NK-92 (cell line): Measurements from ENCODE around the gene CARD10.
"Not testable (repeated sequence)": the region's sequence is repeated elsewhere in the genome, so short reads cannot be mapped to it uniquely, and the experiment has no call there.

Source experiments
- DNase-seq: peaks from one replicate; lab custom pipeline; 2025; ENCODE audit not compliant: unreplicated experiment; lab: John Stamatoyannopoulos, UW

CARD10 gene

GRCh38 chr22:37527081-37527752 is 8.0 kb upstream of the CARD10 start:
- DNase-seq: not testable (repeated sequence)

DNA sequence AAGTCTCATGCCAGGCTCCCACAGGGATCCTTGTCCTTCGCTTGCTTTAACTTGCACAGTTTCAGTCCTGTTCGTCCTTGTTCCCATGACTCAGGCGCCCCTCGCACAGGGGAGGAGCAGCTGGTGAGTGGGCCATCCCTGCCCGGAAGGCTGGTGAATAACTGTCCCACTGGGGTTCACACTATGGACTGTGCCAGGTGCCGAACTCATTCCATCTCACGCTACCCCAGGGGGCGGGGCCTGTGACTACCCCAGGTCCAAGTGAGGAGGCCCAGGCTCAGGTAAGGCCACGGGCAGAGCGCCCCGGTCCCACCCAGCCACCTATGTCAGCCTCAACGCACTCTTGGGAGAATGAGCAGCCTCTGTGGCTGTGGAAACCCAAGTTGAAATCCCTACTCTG is 7.2 kb upstream of the CARD10 start:
- DNase-seq: no peak

GRCh38 chr22:37525746-37526350 is 6.6 kb upstream of the CARD10 start:
- DNase-seq: no peak

- DNase-seq: no peak
Measured at GRCh38 chr22:37525073-37525745, 6.0 kb upstream of the CARD10 start.

- no peak for DNase-seq
Measured at GRCh38 chr22:37522482-37522881, 3.3 kb upstream of the CARD10 start.

DNA sequence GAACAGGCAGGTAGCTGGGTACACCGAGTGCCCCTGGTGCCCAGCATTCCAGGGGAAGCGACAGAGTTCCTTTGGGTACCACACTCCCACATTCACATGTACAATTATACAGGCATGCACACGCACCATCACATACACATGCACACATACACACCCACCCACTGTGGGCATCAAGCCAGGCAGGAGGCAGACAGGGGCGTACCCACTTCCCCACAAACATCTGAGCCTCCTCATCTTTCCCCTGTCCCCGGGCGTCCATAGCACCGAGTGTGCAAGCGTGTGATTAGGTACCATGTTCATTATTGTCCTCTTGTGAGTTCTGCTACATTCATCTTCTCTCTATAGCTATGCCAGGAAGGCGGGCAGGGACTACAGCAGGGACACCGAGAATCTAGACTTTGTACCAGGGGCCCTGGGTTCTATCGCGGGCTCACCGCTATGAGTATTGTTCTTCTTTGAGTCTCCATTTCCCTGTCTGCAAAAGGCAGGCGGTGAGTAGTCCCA is 2.1 kb upstream of the CARD10 start:
- DNase-seq: no peak

- no peak for DNase-seq
Measured at GRCh38 chr22:37520776-37521191, 1.6 kb upstream of the CARD10 start.

DNA sequence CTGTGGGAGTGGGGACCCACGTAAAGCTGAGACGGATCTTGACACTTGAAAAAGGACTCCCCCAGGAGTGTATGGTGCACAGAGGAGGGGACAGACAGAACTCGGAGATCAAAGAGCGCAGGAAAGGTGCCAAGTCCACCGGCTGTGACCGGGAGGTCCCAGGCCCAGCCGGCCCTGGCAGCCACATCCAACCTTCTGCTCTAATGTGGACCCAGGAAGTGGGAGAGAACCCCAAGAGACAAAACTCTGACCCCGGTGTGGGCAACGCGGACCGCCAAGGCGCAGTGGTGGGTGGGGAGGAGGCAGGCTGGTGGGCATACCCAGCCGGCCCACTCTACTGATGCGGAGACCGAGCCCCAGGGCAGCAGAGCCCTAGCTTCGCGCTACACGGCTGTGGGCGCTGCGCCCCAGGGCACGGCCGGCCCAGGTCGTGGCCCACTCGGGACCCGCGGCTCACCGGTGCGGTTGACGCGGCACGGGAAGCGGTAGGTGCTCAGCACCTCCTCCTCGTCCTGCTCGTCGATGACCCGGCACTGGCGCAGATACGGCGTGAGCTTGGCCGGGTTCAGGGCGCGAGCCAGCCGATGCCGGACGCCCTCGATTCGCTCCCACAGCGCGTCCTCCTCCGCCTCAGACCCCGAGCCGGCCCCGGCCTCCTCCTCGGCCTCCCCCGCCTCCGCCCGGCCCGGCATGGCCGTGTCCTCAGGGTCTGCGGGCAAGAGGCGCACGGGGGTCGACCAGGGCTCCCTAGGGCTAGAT is 527 bp downstream of the CARD10 start:
- no peak for DNase-seq

GRCh38 chr22:37517826-37518450 is 1.3 kb downstream of the CARD10 start:
- no peak for DNase-seq

GRCh38 chr22:37516456-37516855 is 2.8 kb downstream of the CARD10 start:
- DNase-seq: no peak

DNA sequence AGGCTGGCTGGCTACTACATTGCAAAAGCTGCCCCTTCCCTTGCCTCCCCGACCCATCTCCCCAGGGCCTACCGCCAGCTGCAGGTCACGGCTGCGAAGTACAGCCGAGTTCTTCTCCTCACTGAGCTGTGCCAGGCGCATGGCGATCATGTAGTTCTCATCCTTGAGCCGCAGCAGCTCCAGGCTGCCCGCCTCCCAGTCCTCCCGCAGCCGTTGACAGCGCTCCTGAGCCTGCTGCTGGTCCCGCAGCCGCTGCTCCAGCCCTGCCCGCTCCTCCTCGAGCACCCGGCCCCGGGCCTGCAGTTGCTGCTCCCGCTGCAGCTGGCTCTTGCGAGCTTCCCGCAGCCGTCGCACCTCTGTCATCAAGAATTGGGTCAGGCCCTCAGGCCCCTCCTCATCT is 3.3 kb downstream of the CARD10 start:
- no peak for DNase-seq

DNA sequence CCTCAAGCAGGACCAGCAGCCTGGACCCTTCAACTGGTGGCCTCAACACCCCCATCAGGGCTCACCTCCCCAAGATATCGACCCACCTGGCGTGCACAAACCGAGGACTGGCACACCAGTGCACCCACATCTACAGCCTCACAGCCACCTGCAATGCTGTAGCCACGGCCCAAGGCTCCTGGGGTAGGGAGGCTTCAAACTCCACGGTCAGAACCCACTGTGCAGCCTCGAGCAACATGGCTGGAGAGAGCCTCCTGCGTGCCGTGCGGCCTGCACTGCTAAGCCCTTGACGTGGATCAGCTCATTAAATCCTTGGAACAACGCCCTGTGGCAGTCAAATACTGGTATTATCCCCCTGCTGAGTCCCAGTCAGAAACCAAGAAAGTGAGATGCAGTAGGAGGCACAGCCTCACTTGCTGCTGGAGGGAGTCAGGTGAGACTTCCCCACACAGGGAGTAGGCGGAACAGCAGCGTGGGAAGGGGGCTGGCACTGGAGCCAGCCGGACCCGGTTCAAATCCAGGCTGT is 4.6 kb downstream of the CARD10 start:
- no peak for DNase-seq

DNA sequence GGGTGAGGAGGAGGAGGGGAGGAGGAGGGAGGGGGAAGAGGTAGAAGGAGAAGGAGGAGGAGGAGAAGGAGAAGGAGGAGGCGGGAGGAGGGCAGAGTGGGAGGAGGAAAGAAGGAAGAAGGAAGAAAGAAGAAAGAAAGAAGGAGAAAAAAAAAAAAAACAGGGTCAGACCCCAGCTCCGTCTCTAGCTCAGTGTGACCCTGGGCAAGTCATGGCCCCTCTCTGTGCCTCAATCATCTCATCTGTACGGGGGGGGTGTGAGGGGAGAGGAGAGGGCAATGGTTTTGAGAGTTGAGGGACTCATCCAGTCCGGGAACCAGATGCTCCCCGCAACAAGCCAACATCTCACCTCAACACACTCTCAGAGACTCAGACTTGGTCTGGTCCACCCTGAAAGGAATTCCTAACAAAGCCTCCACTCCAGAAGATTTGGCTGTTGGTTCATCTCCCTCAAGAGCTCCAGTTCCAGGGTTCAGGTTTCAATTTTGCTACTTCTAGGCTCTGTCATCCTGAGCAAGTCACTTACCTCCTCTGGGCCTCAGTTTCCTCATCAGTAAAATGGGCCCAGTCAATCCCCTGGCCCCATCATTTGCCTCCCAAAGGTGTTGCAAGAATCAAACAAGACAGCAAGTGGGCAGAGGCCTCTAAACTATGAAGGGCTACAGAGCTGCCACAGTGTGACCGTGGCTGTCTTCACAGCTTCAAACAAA is 7.7 kb downstream of the CARD10 start:
- no peak for DNase-seq

DNA sequence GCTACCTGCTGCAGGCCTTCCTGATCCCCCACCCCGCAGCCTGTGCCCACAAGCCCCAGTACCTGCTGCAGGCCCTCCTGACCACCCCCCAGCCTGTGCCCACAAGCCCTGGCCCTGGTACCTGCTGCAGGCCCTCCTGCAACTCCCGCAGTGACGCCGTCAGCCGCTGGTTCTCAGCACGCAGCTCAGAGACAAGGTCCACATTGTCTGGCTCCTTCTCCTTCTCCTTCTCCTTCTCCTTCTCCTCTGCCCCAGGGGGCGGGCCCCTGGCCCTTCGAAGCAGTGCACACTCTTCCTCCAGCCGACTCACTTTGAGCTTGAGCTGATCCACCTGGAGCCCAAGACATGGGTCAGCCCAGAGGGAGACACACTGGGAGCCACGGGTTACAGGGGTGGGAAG is 9.1 kb downstream of the CARD10 start:
- DNase-seq: no peak

DNA sequence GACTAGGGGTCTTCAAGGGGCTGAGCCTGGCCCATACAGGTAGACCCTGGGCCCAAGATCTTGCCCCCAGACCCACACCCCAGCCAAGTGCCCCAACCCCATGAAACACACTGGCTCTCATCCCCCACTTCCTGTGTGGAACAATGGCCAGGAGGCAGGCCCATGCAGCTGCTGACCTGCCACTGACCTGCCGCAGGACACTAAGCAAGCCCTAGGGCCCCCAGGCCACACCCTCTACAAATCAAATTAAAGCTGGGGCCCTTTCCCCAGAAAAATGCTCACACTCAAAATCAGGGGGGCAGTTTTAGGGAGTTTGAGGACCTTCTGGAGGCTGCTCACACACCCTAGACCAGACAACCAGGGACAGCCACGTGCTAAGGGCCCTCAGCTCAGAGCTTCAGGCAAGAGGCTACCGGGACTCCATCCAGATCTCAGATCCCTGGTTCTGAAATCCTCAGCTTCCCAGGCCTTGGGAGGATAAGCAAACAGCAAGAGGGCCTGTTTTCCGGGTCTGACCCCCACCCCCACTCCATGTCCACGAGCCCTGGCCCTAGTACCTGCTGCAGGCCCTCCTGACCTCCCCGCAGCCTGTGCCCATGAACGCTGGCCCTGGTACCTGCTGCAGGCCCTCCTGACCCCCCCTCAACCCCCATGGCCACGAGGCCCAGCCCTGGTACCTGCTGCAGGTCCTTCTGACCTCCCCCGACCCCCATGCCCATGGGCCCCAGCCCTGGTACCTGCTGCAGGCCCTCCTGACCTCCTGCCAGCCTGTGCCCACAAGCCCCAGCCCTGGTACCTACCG is 10.0 kb downstream of the CARD10 start:
- DNase-seq: no peak

DNA sequence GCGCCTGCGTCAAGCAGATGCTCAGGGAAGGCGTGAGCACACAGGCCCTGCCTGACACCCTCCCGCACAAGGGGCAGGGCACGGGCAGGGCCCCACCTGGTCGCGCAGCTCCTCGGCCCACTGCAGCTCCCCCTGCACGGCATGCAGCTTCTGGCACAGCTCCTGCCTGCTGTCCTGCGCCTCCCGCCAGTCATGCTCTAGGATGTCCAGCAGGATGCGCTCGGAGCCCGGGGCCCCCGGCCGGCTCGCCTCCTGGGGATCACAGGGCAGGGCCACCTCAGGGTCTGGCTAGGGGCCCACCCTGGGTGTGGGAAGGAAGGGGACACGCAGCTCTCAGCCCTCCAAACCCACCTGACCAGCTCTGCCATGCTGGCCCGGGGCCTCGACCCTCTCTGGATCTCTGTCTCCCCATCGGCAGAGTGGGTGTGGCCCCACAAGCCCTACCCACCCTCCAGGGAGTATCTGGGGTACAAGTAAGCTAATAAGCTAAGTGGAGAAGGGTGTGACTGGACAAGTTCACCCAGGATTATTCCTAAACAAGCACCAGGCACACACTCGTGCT is 10.7 kb downstream of the CARD10 start:
- no peak for DNase-seq

DNA sequence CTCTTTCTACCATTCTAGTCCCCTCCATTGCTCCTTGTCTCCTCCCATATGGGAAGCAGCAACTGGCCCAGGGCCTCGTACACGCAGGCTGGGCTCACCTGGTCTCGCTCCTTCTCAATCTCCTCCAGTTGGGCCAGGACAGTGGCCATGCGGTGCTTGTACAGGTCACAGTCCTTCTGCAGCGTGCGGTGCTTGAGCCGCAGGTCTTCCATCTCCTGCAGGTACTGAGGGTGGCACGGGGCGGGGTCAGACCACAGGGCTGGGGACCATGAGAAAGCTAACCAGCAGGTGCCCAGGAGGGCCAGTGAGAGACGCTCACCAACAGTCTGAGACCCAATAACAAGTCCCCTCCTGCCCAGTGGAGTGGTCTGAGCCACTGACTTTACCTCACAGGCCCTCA is 11.5 kb downstream of the CARD10 start:
- DNase-seq: no peak

DNA sequence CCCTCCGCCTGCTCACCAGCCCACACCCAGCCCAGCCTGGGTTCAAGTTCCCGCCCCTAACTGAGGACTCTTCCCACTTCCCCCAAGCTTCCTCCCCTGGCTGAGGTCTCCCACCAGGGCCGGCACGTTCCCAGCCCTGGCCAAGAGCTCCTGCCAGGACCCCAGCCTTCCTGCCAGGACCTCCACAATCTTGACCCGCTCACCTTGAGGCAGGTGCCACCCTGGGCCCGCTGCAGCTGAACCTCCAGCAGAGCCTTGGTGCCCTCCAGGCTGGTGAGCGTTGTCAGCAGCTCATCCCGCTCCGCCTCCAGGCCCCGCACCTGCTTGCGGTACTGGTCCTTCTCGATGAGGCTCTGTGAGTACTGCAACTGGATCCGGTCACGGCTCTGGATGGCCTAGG is 13.2 kb downstream of the CARD10 start:
- no peak for DNase-seq

GRCh38 chr22:37505565-37505964 is 13.7 kb downstream of the CARD10 start:
- no peak for DNase-seq
